Gastrocnemius medialis (tissue), 4 donors: ENCODE measurements around the gene TOB1. TPM values are rescaled to one million over a fixed set of nuclear protein-coding genes. Genes with fewer than 3 reads are reported as not detected.
"Not testable (repeated sequence)": the region's sequence is repeated elsewhere in the genome, so short reads cannot be mapped to it uniquely, and the experiment has no call there.

ENCODE experiments used
- ATAC-seq, 2 donors: fragments of 150-250 bp; one replicate each; pipeline ENCODE4 v1.9.1; 2016
- DNase-seq, 2 donors: peaks; one replicate each; pipeline ENCODE4 v3.0.0-alpha.2; 2019
- H3K27ac ChIP-seq, 4 donors: fragments of 200-600 bp; sonication (generic); 1 replicate in 1 of 4; 2 replicates in 3 of 4; pipeline ENCODE4 v1.5.1; 2016 to 2018; ENCODE audit warnings: mild to moderate bottlenecking in 2 of 4, moderate library complexity in 1 of 4
- H3K27me3 ChIP-seq, 3 donors: fragments of 200-600 bp; sonication (generic) in 2 of 3; 1 replicate in 1 of 3; 2 replicates in 2 of 3; pipeline versions ENCODE4 v1.5.1 to v1.6.0; 2016 to 2019; ENCODE audit warnings: mild to moderate bottlenecking in 1 of 3, moderate library complexity in 1 of 3
- H3K36me3 ChIP-seq, 2 donors: fragments of 200-600 bp; sonication (generic) in 1 of 2; one replicate each; pipeline ENCODE4 v1.5.1; 2017 to 2018
- H3K4me1 ChIP-seq, 2 donors: fragments of 200-600 bp; sonication (generic) in 1 of 2; one replicate each; pipeline ENCODE4 v1.5.1; 2016 to 2017; ENCODE audit warnings: mild to moderate bottlenecking in 2 of 2
- H3K4me3 ChIP-seq, 4 donors: fragments of 200-600 bp; sonication (generic) in 3 of 4; 1 replicate in 1 of 4; 2 replicates in 3 of 4; pipeline ENCODE4 v1.5.1; 2016 to 2019; ENCODE audit warnings: mild to moderate bottlenecking in 2 of 4
- H3K9me3 ChIP-seq, 3 donors: fragments of 200-600 bp; sonication (generic) in 2 of 3; 1 replicate in 1 of 3; 2 replicates in 2 of 3; pipeline ENCODE4 v1.5.1; 2016 to 2019
- POLR2A ChIP-seq, 2 donors: fragments of 450-650 bp; IDR thresholded peaks; one replicate each; pipeline ENCODE4 v1.6.1; 2017; ENCODE audit warnings: antibody characterized with exemption in 2 of 2, mild to moderate bottlenecking in 2 of 2, moderate library complexity in 2 of 2
- in situ Hi-C, 4 donors: fragments of 200-750 bp; cut with MboI; loops; one replicate each; pipeline versions ENCODE4 v1.15.0 to v1.8.0; 2017; ENCODE audit warnings: low sequenced_read_pairs in 4 of 4
- intact Hi-C: fragments of 100-400 bp; cut with DNase I; formaldehyde crosslinking; loops from one replicate; pipeline ENCODE4 v1.15.1; 2023; ENCODE audit warnings: low total_unique reads
- total RNA-seq, 4 donors: library from RNA; depleted of rRNA; stranded (reverse); fragments of >200 nt; gene quantifications; one replicate each; pipeline versions ENCODE4 v1.1.0 to v1.2.3, GENCODE V29; 2016
- TF ChIP-seq, protein P1 (sequence below), 5 experiments: fragments of 450-650 bp in 3 of 5; fragments of 200-600 bp in 2 of 5; sonication (generic) in 2 of 5; IDR thresholded peaks in 4 of 5; conservative IDR thresholded peaks in 1 of 5; 1 replicate in 4 of 5; 2 replicates in 1 of 5; pipeline ENCODE4 v1.5.1; 2016 to 2019; ENCODE audit warnings: antibody characterized with exemption in 5 of 5, mild to moderate bottlenecking in 3 of 5, moderate library complexity in 3 of 5

TOB1 gene
- total RNA-seq, 4 donors from 2014 or later: 13.6 to 53.5 (median 28.2) TPM

DNA sequence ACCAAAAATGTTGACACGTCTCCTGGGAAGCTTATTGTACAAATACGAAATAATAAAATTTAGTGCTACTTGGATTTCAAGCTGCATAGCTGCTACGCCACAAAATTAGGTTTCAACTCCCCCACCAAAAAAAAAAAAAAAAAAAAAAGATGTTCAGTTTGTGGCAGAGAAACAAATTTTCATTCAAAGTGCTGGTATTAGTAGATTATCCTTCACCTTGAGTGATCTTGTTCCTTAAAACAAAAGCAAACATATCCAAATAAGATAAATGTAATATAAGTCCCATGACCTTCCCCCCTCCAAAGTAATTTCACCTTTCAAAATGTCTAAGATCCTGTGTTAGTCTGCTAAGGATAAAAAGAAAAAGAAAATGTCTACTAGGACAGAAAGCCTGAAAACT is 2.2 kb downstream of the TOB1 start:
- Histone ChIP-seq H3K9me3 (no peaks in the 10 kb centered on the region), H3K4me1 (peaks cover 30 to 54% of the 10 kb centered on the region in 2 donors), H3K27me3 (no peaks in the 10 kb centered on the region), H3K36me3 (peaks cover 0 to 21% of the 10 kb centered on the region in 2 donors), H3K4me3 (peak overlapping the region; percentile 66 to 98 (median 83)), H3K27ac (peak overlapping the region; percentile 98 to 100 (median 99))
- in situ Hi-C loops (loop anchor here (5.0 to 25.0 kb wide), 4 partner anchors 88 to 298 kb away; partner anchors contain the start of genes NME1 (in 2 of the 4) and NME2 (in 2 of the 4)), intact Hi-C loops (loop anchor here (1.0 to 10.0 kb wide), 2 partner anchors 86 to 699 kb away; partner anchors contain the start of gene SGCA)
- TF ChIP-seq, protein P1, sequence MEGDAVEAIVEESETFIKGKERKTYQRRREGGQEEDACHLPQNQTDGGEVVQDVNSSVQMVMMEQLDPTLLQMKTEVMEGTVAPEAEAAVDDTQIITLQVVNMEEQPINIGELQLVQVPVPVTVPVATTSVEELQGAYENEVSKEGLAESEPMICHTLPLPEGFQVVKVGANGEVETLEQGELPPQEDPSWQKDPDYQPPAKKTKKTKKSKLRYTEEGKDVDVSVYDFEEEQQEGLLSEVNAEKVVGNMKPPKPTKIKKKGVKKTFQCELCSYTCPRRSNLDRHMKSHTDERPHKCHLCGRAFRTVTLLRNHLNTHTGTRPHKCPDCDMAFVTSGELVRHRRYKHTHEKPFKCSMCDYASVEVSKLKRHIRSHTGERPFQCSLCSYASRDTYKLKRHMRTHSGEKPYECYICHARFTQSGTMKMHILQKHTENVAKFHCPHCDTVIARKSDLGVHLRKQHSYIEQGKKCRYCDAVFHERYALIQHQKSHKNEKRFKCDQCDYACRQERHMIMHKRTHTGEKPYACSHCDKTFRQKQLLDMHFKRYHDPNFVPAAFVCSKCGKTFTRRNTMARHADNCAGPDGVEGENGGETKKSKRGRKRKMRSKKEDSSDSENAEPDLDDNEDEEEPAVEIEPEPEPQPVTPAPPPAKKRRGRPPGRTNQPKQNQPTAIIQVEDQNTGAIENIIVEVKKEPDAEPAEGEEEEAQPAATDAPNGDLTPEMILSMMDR (IDR thresholded peaks at IDR 0.05 in 4 of 5, conservative IDR thresholded peaks at IDR 0.05 in 1 of 5): no peak
- no peak for TF ChIP-seq POLR2A (IDR thresholded peaks at IDR 0.05)
- no peak for DNase-seq
- no peak for ATAC-seq

DNA sequence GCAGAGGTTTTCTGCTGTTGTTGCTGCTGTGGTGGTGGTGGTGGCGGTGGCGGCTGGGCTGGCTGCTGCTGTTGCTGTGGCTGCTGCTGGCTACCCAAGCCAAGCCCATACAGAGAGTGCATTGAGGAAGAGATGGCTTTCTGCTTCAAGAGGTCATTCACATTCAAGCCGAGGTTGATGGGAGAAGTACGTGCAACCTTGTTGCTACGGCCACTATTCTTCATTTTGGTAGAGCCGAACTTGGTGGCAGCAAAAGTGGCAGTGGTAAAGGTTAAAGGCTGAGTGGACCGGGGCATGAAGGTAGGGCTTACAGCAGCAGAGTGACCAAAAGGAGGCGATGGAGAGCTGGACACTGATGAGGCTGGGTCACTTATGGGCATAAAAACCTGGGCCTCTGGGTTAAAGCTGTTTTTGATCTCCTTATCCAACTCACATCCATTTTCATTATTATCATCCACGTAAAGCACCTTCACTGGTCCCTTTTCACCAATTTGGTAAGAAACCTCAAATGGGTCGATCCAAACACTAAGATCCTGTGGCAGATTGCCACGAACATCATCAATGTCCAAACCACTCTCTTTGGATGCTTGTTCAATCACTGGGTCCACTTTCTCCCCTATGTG is 2.8 kb downstream of the TOB1 start:
- Histone ChIP-seq H3K4me1 (peaks cover 24 to 48% of the 10 kb centered on the region in 2 donors), H3K36me3 (peaks cover 0 to 21% of the 10 kb centered on the region in 2 donors), H3K27me3 (no peaks in the 10 kb centered on the region), H3K4me3 (peak overlapping the region; percentile 66 to 98 (median 83)), H3K27ac (peak overlapping the region; percentile 98 to 100 (median 99)), H3K9me3 (no peaks in the 10 kb centered on the region)
- DNase-seq (peak in 1 of 2 donors; percentile 75), ATAC-seq (peak in 1 of 2 donors; percentile 9)
- in situ Hi-C loops: loop anchor here (5.0 to 25.0 kb wide), 4 partner anchors 89 to 299 kb away; partner anchors contain the start of genes NME1 (in 2 of the 4) and NME2 (in 2 of the 4)
- TF ChIP-seq, protein P1 (IDR thresholded peaks at IDR 0.05 in 4 of 5, conservative IDR thresholded peaks at IDR 0.05 in 1 of 5): peak; percentile 66 to 74 (median 69)
- TF ChIP-seq POLR2A (IDR thresholded peaks at IDR 0.05): no peak
- intact Hi-C loops: loop anchor here (1.0 to 10.0 kb wide), 2 partner anchors 87 to 699 kb away; partner anchors contain the start of gene SGCA

DNA sequence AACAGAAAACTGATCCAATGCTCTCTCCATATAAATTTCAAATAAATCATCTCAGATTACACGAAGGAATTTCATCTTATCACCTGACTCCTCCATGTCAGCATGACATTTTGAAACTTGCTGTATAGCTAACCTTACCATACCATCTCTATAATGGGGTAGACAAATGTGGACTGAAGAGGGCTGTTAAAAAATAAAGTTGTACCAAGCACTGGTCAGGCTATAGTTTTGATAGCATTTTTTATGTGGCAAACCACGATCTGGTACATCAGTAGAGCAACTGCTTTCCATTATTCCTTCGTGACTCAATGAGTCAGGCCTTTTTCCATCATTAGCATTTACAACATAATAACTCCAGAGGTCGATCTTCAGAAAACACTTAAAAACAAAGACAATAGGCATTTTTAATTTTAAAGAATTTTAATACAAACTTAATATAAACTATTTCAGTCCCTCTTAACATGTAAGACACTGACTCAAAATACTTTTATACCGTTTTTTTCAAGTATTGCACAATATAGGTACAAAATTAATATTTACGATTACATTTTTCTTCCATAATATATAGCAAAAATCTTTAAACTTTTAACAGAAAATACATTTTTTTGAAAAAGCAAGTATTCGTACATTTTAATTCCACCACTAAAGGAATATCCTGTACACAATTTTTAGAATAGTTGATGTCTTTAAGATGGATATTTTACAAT is 4.2 kb downstream of the TOB1 start:
- peaks cover 0 to 21% of the 10 kb centered on the region in 2 donors for H3K36me3 ChIP-seq
- peak overlapping the region; percentile 66 to 98 (median 83) for H3K4me3 ChIP-seq
- H3K9me3 ChIP-seq: no peaks in the 10 kb centered on the region
- H3K27ac ChIP-seq: peak overlapping the region; percentile 98 to 100 (median 99)
- DNase-seq: no peak
- no peak for ATAC-seq
- in situ Hi-C loops: loop anchor here (5.0 to 25.0 kb wide), 4 partner anchors 90 to 300 kb away; partner anchors contain the start of genes NME1 (in 2 of the 4) and NME2 (in 2 of the 4)
- intact Hi-C loops: loop anchor here (10.0 kb wide), 1 partner anchor 697 kb away; the partner anchor contains the start of gene SGCA
- H3K4me1 ChIP-seq: peaks cover 22 to 43% of the 10 kb centered on the region in 2 donors
- TF ChIP-seq POLR2A (IDR thresholded peaks at IDR 0.05): no peak
- TF ChIP-seq, protein P1 (IDR thresholded peaks at IDR 0.05 in 4 of 5, conservative IDR thresholded peaks at IDR 0.05 in 1 of 5): no peak
- no peaks in the 10 kb centered on the region for H3K27me3 ChIP-seq

DNA sequence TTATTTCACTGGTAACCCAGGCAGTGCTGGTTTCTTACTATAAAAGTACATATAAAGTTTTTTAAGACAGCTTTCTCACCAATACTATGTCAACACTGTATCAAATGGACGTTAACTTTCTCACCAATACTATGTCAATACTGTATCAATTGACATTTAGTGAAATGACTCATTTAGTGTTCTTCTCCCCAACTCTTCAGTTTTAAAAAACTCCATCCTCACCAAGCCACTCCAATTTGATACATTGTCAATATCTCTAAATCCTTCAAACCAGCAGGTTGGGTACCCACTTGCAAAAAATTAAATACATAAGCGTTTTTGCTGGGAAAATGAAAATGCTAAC is 4.8 kb downstream of the TOB1 start:
- Histone ChIP-seq H3K9me3 (no peaks in the 10 kb centered on the region), H3K4me1 (peaks cover 23 to 43% of the 10 kb centered on the region in 2 donors), H3K27ac (peak overlapping the region; percentile 98 to 100 (median 99)), H3K27me3 (no peaks in the 10 kb centered on the region), H3K36me3 (peaks cover 0 to 21% of the 10 kb centered on the region in 2 donors), H3K4me3 (no peak overlapping the region)
- in situ Hi-C loops: loop anchor here (5.0 to 25.0 kb wide), 4 partner anchors 91 to 301 kb away; partner anchors contain the start of genes NME1 (in 2 of the 4) and NME2 (in 2 of the 4)
- intact Hi-C loops: loop anchor here (10.0 kb wide), 1 partner anchor 697 kb away; the partner anchor contains the start of gene SGCA
- DNase-seq (no peak), ATAC-seq (no peak)
- TF ChIP-seq, protein P1 (IDR thresholded peaks at IDR 0.05 in 4 of 5, conservative IDR thresholded peaks at IDR 0.05 in 1 of 5): no peak
- TF ChIP-seq POLR2A (IDR thresholded peaks at IDR 0.05): no peak

DNA sequence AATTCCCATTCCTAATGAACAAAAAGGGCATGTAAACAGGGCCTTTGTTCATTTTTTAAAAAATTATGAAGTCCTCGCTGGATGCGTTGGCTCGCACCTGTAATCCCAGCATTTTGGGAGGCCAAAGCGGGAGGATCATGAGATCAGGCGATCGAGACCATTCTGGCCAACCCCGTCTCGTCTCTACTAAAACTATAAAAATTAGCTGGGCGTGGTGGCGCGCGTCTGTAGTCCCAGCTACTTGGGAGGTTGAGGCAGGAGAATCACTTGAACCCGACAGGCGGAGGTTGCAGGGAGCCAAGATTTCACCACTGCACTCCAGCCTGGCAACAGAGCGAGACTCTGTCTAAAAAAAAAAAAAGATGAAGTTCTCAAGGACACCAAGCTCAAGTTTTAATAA is 6.4 kb downstream of the TOB1 start:
- H3K27me3 ChIP-seq, H3K4me3 ChIP-seq, H3K9me3 ChIP-seq, ATAC-seq, DNase-seq: not testable (repeated sequence)
- in situ Hi-C loops: loop anchor here (5.0 to 25.0 kb wide), 4 partner anchors 93 to 303 kb away; partner anchors contain the start of genes NME1 (in 2 of the 4) and NME2 (in 2 of the 4)
- intact Hi-C loops: loop anchor here (10.0 kb wide), 2 partner anchors 195 to 695 kb away; partner anchors contain the start of gene SGCA
- Histone ChIP-seq H3K4me1 (peaks cover 38 to 45% of the 10 kb centered on the region in 2 donors), H3K27ac (peak overlapping the region; percentile 98 to 100 (median 99)), H3K36me3 (peaks cover 0 to 21% of the 10 kb centered on the region in 2 donors)
